GM18867 (cell line): ENCODE measurements around the gene HNRNPH1.

ENCODE experiments used
- ATAC-seq: cut with Tn5 transposase; IDR thresholded peaks from one replicate; pipeline ENCODE4 v1.9.1; 2021; ENCODE audit warnings: mild to moderate bottlenecking, moderate library complexity; ENCODE audit not compliant: unreplicated experiment

Gene HNRNPH1

GRCh38 chr5:179606071-179606909 lies 17.2 kb downstream of the HNRNPH1 start:
- no peak for ATAC-seq

- ATAC-seq = no peak
Observed at GRCh38 chr5:179605026-179605833, 18.2 kb downstream of the HNRNPH1 start.

DNA sequence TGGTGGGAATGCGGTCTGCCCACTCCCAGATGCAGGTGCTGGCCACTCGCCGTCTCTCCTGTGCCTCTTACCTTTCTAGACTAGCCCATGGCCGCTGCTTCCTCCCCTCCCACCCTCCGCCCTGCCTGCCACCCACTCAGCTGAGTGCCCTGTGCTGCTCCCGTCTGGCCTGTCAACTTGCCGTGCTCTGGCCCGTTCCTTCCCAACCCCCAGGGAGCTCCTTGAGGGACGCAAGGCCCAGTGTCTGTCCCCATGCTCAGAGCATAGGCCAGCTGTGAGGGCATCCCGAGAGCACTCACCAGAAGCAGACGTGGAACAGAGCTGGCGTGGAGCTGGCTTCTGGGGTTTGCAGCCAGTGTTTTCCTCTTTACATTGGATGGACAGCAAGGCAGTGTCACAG lies 20.2 kb downstream of the HNRNPH1 start:
- no peak for ATAC-seq

DNA sequence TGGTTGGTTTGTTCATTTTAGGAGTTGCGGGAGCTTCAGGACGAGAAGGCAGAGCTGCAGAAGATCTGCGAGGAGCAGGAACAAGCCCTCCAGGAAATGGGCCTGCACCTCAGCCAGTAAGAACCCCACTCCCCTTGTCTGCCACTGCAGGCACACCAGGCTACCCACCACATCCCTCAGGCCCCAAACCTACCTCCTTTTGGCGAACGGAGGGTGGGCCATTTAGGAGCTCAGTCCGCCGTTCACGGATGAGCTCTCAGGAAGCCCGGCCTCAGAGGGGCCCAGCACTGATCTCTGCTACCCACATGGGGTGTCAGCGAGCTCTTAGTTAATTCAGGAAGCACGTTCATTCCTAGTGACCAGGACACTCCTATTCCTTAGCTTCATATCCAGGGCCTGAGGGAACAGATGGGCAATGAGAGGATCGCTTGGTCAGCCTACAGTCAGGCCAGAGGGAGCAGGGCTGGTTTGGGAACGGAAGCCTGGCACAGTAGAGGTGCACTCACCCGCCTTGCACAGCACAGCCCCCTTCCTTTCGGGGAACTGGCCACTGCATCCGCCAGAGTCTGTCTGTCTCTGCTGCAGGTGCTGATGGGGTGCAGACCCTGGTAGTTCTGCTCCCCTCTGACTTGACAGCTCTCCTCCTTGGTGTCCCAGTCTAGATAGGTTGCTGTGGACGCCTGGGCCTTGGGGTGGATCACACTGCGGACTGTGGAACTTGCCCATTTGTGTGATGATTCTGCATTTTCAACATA lies 21.4 kb downstream of the HNRNPH1 start:
- ATAC-seq = no peak

DNA sequence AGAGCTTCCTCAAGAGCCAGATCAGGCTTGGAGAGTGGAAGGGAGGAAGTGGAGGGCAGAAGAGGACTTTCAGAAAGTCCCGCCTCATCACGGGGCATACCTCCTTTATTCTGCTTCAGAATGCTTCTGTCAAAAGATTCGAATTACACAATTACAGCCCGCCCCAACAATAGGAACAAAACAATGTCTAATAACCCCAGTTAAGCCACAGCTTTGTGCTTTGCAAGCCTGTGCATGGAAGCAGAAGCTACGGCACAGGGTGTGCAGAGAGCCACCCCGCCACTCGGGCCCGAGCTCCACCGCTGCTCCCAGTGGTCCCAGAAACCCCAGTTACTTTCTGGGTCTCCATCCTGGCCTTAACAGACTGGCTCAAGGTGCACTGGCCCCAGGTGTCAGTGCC lies 23.5 kb downstream of the HNRNPH1 start:
- ATAC-seq = no peak

DNA sequence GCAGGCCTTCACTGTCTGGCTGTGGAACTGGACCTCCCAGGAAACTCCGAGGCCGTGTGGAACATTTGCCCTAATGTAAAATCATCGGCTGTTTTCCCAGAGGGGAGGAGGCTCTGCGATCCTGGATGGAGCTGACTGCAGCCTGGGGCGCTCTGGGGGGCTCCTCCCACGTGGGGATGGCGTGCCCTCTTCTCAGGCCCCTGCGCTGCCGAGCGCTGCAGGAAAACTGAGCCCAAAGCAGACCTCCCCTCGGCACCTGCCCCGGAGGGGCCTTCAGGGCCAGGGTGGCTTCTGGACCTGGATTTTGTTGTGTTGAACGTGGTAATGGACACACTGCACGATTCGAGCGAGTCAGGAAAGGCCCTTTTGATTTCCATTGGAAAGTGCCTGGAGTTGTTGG lies 23.9 kb downstream of the HNRNPH1 start:
- no peak for ATAC-seq

- no peak for ATAC-seq
Observed at GRCh38 chr5:179599100-179599499, 24.4 kb downstream of the HNRNPH1 start.

GRCh38 chr5:179596421-179596820 lies 27.1 kb downstream of the HNRNPH1 start:
- ATAC-seq = no peak

DNA sequence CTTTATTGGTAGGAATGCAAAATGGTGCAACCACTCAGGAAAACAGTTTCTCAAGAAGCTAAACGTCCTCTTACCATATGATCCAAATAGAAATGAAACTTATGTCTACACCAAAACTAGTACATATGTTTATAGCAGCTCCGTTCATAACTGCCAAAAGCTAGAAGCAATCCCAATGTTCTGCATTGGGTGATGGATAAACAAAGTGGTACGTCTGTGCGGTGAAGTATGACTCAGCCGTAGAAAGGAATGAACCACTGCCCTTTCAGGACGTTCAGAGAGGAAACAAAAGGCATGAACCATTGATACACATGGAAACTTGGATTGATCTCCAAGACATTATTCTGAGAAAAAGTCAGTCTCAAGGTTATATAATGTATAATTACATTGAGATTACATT lies 27.6 kb downstream of the HNRNPH1 start:
- no peak for ATAC-seq

DNA sequence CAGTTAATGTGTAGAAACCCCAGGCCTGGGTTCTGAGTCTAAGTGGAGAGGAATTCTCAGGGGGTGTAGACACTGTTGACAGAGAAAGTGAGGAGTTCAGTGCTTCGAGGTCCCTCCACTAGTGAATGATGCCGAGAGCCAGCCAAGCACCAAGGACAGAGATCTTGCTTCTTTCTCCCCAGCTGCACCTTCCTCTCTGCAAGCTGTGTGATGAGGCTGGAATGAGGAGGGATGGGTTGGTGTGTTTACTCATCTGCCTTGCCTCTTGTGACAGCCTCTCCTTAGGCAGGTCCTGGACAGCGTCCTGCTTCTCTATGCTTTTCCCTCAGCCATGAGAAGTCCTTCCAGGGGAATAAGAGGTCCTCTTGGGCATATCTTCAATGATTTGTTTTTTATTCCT lies 35.3 kb downstream of the HNRNPH1 start:
- ATAC-seq = no peak

DNA sequence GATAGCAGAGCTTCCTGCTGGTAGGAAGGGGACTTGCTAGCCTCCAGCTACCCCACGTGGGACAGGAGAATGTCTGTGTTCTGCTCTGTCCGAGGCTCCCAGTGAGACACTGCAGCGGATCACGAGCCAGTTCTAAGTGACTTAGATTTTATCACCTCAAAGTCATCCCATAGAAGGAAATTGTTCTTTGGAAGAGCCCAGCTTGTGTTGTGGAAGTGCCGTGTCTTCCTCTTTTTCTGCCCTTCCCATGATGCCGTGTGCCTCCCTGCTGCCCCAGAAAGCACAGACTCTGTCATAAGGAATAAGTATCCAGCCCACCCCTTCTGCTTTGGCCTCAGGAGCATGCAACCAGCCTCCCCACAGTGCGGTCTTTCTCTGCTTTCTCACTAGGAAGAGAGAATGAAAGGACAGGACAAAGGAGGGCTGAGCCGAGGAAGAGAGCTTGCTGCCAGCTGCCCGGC lies 37.5 kb downstream of the HNRNPH1 start:
- no peak for ATAC-seq

GRCh38 chr5:179577286-179577960 lies 46.0 kb downstream of the HNRNPH1 start:
- no peak for ATAC-seq

- no peak for ATAC-seq
Observed at GRCh38 chr5:179572386-179572785, 51.1 kb downstream of the HNRNPH1 start.

DNA sequence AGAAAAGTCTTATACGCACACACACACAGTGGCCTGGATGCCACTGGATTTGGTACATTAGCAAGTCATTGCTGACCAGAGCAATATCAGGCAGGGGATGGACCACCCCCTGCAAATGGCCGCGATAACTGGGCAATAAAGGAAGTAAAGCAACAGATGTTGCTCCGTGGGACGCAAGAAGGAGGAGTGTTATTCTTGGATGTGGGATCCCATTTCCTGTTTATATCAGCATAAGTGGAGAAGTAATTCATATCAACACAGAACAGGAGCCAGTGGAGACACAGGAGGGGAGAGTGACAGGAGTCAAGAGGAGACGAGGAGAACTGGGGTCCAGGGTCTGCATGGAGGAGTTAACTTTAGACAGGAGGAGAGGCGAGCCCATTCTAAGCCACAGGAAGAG lies 54.8 kb downstream of the HNRNPH1 start:
- ATAC-seq = no peak

GRCh38 chr5:179564526-179564925 lies 58.9 kb downstream of the HNRNPH1 start:
- ATAC-seq = no peak
